Testis (tissue), 2 donors: Measurements from ENCODE around the gene RNF180.

ENCODE experiments used
- CTCF ChIP-seq, 3 experiments: fragments of 450-650 bp in 2 of 3; fragments of 200-600 bp in 1 of 3; sonication (generic) in 1 of 3; IDR thresholded peaks; one replicate each; pipeline ENCODE4 v1.5.1; 2016 to 2019; ENCODE audit warnings: antibody characterized with exemption in 3 of 3, mild to moderate bottlenecking in 2 of 3, moderate library complexity in 1 of 3
- POLR2A ChIP-seq: fragments of 450-650 bp; IDR thresholded peaks from one replicate; pipeline ENCODE4 v1.6.1; 2017; ENCODE audit warnings: antibody characterized with exemption, mild to moderate bottlenecking, moderate library complexity

- TF ChIP-seq CTCF (IDR thresholded peaks at IDR 0.05) = no peak
- no peak for TF ChIP-seq POLR2A
Measured at GRCh38 chr5:64364426-64364825, 198.8 kb downstream of the RNF180 start.
